Measurements from ENCODE around the gene MMP11.
A peak's percentile ranks its signal among the peaks of the same experiment; 100 is the strongest.
"Not testable (repeated sequence)": the region's sequence is repeated elsewhere in the genome, so short reads cannot be mapped to it uniquely, and the experiment has no call there.

The MMP11 gene, protein sequence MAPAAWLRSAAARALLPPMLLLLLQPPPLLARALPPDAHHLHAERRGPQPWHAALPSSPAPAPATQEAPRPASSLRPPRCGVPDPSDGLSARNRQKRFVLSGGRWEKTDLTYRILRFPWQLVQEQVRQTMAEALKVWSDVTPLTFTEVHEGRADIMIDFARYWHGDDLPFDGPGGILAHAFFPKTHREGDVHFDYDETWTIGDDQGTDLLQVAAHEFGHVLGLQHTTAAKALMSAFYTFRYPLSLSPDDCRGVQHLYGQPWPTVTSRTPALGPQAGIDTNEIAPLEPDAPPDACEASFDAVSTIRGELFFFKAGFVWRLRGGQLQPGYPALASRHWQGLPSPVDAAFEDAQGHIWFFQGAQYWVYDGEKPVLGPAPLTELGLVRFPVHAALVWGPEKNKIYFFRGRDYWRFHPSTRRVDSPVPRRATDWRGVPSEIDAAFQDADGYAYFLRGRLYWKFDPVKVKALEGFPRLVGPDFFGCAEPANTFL

DNA sequence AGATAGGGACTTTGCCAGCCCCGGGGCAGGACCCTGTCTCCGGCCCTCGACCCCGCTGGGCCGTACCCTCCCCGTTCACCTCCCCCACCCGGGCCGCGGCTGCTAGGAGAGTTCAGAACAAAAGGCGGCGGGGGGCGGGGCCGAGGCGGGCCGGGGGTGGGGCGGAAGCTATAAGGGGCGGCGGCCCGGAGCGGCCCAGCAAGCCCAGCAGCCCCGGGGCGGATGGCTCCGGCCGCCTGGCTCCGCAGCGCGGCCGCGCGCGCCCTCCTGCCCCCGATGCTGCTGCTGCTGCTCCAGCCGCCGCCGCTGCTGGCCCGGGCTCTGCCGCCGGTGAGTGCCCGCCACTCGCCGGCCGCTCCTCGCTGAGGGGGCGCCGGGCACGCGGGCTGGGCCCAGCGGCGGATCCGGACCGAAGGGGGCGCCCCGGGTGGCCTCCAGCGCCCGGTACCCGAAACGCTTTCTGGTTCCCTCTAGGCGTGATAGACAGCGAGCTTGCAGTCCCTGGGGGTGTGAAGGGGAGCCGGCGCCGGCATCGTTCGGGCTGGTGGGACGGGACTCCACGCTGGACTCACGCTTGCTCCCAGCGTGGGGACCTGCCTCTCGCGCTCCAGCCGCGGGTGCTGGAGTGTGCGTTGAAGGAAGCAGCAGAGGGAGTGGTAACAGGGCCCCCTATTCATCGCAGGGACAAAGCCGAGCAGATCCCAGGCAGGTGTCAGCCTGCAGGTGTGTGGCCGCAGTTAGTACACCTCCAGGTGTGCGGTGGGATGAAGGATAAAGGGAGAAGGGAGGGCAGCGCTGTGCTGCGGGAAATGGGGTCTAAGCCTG lies at the start of gene MMP11:
Gene MMP11 (plus strand): TSS at position 201 of the 825 bp plus-strand sequence. CDS start 22 bp downstream, at position 223.
- intact Hi-C loops (cut with DNase I), result no loop called here
- DNase-seq, result peak in 3 of 10 donors; percentile 15 to 85 (median 42)

DNA sequence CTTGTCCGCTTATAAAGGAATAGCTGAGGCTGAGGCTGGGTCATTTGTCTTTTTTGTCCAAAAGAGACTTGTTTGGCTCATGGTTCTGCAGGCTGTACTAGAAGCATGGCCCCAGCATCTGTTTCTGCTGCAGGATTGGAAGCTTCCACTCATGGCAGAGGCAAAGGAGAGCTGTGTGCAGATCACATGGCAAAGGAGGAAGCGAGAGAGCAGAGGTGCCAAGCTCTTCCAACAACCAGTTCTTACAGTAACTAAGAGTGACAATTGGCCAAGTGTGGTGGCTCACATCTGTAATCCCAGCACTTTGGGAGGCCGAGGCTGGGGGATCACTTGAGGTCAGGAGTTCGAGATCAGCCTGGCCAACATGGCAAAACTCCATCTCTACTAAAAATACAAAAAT lies 44.5 kb upstream of the MMP11 start:
- intact Hi-C loops (cut with DNase I), result not testable (repeated sequence)
- peak in 1 of 10 donors; percentile 5 for DNase-seq

DNA sequence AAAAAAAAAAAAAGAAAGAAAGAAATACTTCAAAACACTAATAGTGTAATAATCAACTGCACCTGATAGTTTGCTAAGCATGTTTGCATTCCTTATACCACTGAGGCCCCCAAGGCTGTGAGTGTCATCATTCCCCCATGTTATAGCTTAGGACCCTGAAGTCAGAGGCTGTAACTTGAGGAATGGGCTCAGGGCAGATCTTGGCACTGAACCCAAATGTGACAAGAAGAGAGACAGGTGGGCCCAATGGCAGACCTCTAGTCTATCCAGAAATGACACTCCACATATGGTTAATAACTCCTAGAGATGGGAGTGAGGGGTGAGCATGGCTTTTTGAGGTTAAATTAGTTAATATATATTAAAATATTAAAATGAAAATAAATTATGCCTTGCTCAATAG lies 35.0 kb upstream of the MMP11 start:
- no peak for DNase-seq
- intact Hi-C loops (cut with DNase I), result no loop called here

DNA sequence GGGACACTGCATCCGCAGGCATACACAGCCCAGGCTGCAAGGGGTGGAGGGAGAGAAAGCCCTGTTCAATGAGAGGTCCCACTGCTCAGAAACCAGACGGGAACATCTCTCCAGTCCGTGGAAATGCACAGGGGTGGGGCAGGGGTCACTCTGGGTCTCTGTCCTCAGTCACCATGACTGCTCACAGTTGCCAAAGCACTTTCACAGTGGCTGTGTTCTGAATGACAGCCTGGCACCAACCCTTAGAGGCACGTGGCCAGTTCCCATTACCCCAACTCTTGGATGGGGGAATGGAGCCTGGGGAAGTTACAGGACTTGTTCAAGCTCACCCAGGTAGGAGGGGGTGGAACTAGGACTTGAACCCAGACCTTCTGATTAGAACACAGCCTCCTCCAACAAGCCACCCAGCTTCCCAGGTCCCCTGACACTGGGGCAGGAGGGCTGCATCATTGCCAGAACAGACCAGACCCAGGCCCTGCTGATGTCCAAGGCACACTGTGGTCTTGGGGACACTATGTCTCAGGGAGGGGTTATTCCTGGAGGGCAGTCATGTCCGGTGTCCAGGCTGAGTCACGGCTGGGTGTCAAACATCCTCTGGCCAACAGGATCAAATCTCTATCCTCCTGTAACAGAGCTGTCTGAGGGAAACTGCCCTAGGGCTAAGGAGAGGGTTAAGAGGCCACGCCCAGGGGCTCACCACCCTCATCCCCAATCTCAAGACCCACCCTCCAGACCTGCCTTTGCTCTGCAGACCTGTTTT lies 30.0 kb upstream of the MMP11 start:
- no peak for DNase-seq
- intact Hi-C loops (cut with DNase I), result no loop called here

DNA sequence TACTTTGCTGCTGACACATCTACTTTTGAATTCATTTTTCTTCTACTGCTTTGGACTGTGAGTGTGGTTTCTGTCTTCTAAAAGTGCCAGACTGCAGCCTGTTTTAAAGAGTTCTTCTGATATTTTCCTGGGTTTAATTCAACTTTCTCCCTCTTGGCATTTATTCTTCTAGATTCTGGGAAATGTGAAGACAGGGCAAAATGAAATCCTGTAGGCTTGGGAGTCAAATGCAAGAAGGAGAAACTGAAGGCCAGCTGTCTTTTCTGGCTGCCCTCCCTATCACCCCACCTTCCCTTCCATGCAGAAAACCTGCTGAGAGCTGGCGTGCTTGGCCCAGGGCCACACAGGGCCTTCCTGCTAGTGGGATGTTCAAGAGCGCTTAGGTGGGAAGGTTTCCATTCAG lies 29.3 kb upstream of the MMP11 start:
- peak in 5 of 10 donors; percentile 51 to 92 (median 53) for DNase-seq
- intact Hi-C loops (cut with DNase I), result no loop called here

DNA sequence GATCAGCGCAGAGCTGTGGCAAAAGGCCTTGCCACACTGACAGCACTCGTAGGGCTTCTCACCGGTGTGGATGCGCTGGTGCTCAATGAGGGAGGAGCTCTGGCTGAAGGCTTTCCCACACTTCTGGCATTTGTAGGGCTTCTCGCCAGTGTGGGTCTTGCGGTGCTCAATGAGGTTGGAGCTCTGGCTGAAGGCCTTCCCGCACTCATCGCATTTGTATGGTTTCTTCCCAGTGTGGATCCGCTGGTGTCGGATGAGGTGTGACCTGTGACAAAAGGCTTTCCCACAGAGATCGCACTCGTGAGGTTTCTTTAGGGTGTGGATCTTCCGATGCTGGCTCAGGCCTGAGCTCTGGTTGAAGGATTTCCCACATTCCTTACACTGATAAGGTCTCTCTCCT lies 28.6 kb upstream of the MMP11 start:
- no peak for DNase-seq
- intact Hi-C loops (cut with DNase I), result no loop called here

DNA sequence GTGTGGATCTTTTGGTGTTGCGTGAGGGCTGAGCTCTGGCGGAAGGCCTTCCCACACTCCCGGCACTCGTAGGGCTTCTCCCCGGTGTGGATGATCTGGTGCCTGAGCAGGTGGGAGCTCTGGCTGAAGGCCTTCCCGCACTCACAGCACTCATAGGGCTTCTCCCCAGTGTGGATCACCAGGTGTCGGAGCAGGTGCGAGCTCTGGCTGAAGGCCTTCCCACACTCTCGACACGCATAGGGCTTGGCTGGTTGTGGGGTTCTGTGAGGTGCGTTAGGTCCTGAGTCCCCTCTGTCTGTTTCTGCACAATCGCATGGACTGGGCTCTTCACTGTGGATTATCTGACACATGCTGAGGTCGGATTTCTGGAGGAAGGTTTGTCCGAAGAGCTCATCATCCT lies 28.2 kb upstream of the MMP11 start:
- intact Hi-C loops (cut with DNase I), result no loop called here
- DNase-seq, result no peak

DNA sequence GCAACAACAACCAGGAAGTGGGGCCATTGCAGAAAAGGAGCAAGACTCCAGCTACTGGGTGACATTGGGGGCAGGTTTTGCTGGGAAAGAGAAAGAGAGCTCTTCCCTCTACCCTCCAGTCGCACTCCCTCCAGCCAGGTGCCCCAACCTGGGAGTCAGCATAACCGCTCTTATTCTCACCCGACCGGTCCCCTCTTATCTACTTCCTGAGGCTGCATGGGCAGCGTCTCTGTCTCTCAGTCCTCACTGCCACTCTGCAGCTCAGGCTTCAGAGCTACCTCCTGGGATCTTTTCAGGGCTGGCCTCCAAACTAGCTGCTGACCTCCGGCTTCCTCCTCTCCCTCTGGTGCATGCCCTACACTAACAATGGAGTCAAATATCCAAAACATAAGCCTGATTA lies 26.9 kb upstream of the MMP11 start:
- intact Hi-C loops (cut with DNase I), result no loop called here

DNA sequence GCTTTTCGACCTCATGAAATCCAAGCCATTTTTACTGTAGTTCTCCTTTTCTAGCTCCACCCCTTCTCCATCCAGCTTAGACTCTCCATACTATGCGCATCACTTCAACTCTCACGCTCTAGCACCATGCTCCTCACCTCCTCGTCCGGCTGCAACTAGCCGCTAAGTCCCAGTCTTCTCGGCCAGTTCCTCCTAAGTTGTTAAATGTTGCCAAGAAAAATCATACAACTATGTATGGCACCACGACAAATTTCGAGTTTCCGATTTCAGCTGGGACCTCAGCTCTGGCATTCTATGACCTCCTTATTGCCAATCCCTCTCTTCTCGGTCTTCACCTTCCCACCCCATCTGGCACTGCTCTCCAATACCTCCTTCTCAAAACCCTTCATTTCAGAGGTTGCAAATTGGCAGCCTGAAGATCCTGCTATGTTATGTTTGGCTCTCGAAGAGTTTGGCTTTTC lies 22.8 kb upstream of the MMP11 start:
- no peak for DNase-seq
- intact Hi-C loops (cut with DNase I), result no loop called here

More for the DNA sequence above, 26.9 kb upstream of the MMP11 start:
- DNase-seq, result no peak

DNA sequence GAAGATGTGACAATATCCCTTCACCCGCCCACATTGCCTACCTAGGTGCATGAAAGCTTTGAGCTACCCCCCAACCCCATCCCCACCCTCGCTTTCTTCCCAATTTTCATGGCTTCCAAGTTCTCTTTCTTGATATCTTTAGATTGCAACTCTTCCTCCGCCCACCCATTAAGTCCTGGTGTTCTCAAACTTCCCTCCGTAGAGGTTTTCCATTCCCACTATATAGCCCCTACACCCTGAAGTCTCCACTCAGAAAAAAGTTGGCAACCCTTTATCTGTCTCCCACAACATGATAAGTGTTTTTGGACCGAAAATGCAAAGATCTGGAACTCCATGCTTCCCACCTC lies 22.3 kb upstream of the MMP11 start:
- intact Hi-C loops (cut with DNase I), result no loop called here
- DNase-seq, result no peak

DNA sequence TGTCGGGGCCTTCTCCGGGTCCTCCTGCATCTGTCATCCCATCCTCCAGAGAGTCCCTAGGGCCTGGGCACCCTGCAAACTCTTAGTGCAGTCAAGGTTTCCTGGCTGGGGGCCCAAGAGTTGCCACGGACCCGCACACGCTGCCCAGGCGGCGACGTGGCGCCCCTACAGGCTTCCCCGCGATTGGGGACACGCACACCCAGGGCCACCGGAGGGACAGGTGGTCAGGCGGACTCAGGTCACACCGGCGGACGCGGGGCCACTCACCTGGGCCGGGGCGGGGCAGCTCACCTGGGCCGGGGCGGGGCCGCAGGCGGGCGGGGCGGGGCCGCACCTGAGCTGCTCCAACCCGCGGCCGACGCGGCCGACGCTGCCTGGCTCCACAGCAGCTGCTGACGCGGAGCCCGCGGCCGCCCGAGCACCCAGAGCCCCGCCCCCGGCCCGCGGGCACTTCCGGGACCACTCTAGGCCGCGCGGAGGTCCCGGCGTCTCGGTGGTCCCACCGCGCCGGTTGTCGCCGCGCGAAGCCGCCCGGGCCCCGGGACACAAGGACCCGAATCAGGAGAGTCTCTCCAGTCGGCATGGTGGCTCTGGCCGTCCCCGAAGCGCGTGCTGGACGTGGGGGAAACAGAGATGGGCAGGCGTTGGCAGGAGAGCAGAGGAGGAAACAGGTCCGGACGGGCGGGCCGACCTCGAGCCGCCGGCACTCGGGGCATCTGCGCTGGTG lies 21.8 kb upstream of the MMP11 start, which contains the start of gene ZNF70:
Gene ZNF70 (minus strand): TSS at position 399 of the 727 bp plus-strand sequence. CDS start 5,972 bp downstream, outside the sequence.
- intact Hi-C loops (cut with DNase I), result no loop called here
- DNase-seq, result peak; percentile 54 to 98 (median 80)

DNA sequence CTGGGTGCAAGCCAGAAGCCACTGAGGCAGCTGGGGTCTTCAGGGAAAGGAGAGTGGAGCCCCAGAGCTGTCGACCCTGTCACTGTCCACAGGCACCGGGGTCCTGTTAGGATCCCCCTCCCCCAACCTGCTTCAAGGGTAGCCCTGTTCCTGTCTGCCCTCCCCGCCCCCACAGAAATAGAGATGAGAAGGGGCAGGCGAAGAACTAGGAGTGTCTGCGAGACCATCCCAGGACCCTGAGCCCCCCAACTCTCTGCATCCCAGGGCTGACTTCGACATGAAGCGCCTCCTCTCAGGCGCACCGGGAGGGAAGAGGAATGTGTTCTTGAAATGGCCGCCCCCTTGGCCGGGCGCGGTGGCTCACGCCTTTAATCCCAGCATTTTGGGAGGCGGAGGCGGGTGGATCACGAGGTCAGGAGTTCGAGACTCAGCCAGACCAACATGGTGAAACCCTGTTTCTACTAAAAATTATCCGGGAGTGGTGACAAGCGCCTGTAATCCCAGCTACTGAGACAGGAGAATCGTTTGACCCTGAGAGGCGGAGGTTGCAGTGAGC lies 21.1 kb upstream of the MMP11 start:
- intact Hi-C loops (cut with DNase I), result no loop called here
- DNase-seq, result peak in 1 of 10 donors; percentile 22

DNA sequence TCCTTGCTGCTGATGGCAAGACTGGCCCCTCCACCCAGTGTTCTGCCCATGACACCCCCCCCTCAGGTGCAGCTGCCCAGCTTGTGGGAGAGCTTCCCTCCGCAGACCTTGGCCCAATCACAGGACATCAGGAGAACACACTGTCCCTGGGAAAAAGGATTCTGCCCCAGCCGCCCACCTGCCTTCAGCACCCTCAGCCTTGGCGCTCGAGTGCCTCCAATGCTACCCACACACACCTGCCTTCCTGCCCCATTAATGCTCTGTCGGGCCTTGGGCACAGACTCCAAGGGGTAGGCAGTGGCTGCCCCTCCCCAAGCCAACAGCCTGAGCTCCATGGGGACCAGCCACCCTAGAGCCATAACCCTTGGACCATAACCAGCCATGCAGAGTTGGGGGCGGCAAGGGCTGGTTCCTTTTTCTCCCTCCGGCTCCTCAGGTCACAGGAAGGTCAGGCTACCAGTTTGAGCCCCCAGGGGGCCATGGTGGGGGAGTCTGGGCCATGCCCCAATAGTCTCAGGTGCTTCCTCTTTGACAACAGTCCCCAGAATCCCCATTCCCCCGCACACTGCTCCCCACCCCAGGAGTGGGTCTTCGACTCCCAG lies 20.5 kb upstream of the MMP11 start:
- no peak for DNase-seq

DNA sequence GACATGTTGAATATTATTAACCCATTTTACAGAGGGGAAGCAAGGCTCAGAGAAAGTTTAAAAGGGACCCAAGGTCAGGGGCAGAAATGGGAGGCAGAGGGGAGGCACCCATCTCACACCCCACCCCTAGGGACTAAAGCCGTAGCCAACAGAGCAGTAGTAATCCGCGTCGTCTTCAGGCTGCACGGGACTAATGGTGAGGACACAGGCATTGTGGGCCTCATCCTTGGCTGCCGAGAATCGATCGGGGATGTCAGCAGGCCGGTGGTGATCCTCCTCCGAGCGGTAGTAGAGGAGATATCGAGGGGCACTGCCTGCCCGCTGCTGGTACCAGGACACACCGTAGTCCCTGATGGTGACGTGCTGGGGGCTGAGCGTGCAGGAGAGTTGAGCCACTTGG lies 19.9 kb upstream of the MMP11 start:
- intact Hi-C loops (cut with DNase I), result no loop called here
- no peak for DNase-seq

More for the DNA sequence above, 20.5 kb upstream of the MMP11 start:
- intact Hi-C loops (cut with DNase I), result no loop called here

DNA sequence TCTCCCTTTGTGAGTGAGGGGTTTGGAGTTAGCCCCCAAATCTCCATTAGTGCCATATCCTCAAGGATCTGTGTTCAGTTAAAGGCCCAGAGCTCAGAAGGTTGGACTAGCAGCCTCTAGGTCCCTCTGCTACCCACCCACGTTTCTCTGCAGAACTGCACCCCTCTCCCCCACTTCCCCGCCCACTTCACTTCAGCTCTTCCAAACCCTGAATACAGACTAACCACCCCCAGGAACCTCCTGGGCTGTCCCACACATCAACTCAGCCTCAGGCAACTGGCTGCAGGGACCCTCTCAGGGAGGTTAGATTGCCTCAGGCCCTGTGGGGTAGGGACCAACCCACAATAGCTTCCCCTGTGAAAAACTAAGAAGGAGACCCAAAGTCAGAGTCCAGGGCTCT lies 19.3 kb upstream of the MMP11 start:
- DNase-seq, result no peak
- intact Hi-C loops (cut with DNase I), result no loop called here

DNA sequence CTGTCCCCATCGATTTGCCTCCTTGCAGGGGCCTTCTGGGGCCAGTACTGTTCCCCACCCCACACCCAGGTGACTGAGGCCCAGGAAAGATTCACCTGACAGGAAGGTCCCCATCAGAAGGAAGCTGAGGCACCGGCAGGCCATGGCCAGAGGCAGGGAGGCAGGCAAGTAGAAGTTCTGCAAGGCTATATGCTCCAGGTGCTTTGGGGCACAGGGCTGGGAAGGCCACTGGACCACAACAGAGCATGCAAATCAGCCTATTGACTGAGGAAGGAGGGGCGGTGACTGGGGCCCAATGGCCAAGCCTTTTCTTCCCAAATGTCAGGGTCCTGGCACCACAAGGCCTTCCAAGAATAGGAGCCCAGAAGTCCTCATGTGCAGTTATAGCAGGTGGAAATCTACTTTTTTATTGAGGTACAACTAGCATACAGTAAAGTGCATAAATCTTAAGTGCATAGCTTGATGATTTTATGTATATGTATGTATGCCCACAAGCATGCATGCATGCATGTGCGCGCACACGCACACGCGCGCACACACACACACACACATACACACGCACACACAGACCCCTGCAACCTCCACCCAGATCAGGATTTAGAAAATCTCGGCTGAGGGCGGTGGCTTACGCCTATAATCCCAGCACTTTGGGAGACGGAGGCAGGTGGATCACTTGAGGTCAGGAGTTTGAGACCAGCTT lies 18.3 kb upstream of the MMP11 start, which contains the start of gene VPREB3:
Gene VPREB3 (minus strand): TSS at position 206 of the 700 bp plus-strand sequence. CDS start 62 bp downstream, at position 144.
- intact Hi-C loops (cut with DNase I), result no loop called here
- no peak for DNase-seq

DNA sequence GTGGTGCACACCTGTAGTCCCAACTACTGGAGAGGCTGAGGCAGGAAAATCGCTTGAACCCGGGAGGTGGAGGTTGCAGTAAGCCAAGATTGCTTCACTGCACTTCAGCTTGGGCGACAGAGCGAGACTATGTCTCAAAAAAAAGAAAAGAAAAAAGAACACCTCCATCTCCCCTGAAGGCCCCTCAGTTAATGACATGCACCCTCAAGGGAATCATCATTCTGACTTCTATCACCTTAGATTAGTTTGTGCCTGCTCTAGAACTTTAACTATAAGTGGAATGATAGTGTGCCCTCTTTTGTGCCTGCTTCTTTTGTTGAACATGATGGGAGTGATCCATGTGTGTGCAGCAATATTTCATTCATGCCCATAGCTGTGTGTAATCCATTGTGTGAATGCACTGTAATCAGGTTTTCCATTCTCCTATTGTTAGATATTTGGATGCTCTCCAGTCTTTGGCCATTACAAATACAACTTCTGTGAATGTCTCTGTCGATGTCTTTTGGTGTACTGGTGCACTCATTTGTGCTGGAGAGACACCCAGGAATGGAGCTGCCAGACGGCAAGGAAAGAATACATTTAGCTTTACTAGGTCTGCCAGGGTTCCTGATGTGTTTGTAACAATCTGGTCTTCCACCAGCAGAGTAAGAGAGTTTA lies 17.5 kb upstream of the MMP11 start:
- no peak for DNase-seq
- intact Hi-C loops (cut with DNase I), result no loop called here

DNA sequence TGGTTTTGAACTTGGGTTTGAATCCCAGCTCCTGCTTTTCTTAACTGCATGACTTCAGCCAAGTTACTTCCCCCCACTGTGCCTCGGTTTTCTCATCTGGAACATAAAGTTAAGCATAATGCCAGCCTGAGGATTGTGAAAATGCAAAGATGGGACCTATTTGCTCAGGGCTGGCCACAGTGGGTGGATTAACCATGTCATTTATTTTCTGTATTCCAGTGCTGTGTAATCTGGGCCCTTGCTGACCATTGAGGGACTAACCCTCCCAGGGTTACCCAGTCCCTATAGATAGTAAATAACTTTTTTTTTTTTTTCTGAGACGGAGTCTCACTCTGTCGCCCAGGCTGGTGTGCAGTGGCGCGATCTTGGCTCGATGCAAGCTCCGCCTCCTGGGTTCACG lies 16.9 kb upstream of the MMP11 start:
- DNase-seq, result no peak
- intact Hi-C loops (cut with DNase I), result no loop called here

All from posterior cingulate gyrus (tissue), 11 donors.